SK-N-MC (cell line): Measurements from ENCODE around the gene FOSL2.

ENCODE experiments used
- EZH2 ChIP-seq: fragments of 200-600 bp; sonication (generic); IDR thresholded peaks from one replicate; pipeline ENCODE4 v1.6.1; 2017; ENCODE audit warnings: antibody characterized with exemption
- POLR2AphosphoS5 ChIP-seq: IDR thresholded peaks from 2 replicates; pipeline ENCODE4 v1.6.1; 2012; ENCODE audit warnings: mild to moderate bottlenecking, low read depth, low read length, borderline replicate concordance

DNA sequence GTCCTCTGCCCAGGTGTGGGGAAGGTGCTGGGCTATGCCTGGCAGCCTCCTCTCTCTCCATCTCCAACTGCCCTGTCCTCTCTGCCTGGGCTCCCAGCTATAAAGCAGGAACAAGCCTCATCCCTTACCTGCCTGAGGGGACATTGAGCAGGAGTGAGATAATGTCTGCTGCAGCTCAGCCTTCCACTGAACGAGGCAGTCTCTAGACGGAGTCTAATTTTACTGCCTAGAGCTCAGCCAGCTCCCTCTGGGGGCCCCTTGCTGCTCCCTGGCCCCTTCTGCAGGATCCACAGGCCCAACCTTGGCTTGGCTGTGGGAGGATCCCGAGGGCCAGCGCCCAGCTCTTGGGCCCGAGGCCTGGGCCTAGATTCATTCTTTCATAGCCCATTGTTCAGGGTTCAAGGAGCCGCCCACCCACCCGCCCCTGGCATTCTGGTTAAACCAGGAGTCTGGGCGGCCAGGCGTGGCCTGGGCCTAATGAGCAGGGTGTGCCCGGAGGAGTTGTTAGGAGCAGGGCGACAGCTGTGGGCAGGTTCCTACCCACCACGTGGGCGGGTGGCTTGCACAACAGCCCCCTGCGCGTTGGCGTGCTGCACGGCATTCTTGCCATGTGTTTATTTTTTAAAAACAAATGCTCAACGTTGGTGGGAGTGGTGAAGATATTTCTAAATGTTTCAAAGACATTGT, 44.6 kb downstream of the FOSL2 start:
- TF ChIP-seq EZH2 (no peak), POLR2AphosphoS5 (no peak)
